ENCODE results near the gene SHC2.

Gene SHC2

DNA sequence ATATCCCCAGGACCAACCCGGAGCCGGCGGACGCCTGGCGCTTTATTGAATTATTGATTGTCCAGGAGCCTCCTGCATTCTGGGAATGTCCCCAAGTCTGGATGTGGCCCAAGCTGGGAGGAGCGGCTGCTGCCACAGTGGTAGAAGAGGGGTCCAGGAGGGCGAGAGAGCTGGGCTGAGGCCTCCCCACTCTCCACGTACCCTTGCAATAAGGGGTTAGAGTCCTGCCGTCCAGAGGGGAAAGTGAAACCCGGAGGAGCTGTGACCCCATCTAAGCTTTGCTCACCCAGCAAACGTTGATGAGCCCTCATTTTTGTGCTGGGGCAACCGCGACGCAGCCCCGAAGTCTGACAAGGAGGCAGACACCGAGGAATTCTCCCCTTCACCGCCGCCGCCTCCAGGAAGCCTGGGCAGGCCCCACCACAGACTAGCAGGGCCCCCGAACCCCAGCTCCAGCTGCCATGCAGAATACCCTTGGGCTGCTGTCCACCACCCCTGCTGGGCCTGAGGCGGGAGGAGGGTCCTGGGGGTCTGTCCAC is 50.5 kb downstream of the SHC2 start:
- H3K27ac ChIP-seq (ENCODE audit: low read depth, low read length, poor library complexity, severe bottlenecking), result no peak overlapping the region
- no peaks in the 10 kb centered on the region for H3K36me3 ChIP-seq (ENCODE audit: insufficient read depth, low read length)
- no peaks in the 10 kb centered on the region for H3F3A ChIP-seq (ENCODE audit: insufficient read depth, low read length)
- no peaks in the 10 kb centered on the region for H3K79me2 ChIP-seq (ENCODE audit: insufficient read depth, low read length)
- no peak overlapping the region for H3K9ac ChIP-seq (ENCODE audit: low read length)
- no peak overlapping the region for H3K4me3 ChIP-seq (ENCODE audit: low read depth, low read length, poor library complexity, severe bottlenecking)
- H2AFZ ChIP-seq (ENCODE audit: low read length), result no peak overlapping the region
- H4K20me1 ChIP-seq (ENCODE audit: insufficient read depth, low read length), result no peaks in the 10 kb centered on the region
- TF ChIP-seq, protein P1, sequence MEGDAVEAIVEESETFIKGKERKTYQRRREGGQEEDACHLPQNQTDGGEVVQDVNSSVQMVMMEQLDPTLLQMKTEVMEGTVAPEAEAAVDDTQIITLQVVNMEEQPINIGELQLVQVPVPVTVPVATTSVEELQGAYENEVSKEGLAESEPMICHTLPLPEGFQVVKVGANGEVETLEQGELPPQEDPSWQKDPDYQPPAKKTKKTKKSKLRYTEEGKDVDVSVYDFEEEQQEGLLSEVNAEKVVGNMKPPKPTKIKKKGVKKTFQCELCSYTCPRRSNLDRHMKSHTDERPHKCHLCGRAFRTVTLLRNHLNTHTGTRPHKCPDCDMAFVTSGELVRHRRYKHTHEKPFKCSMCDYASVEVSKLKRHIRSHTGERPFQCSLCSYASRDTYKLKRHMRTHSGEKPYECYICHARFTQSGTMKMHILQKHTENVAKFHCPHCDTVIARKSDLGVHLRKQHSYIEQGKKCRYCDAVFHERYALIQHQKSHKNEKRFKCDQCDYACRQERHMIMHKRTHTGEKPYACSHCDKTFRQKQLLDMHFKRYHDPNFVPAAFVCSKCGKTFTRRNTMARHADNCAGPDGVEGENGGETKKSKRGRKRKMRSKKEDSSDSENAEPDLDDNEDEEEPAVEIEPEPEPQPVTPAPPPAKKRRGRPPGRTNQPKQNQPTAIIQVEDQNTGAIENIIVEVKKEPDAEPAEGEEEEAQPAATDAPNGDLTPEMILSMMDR (IDR thresholded peaks at IDR 0.05; ENCODE audit: low read length), result no peak
- no peak for TF ChIP-seq EZH2 (IDR thresholded peaks at IDR 0.05; ENCODE audit: borderline replicate concordance, low read length)
- no peaks in the 10 kb centered on the region for H3K27me3 ChIP-seq (ENCODE audit: insufficient read depth, low read length)
- peaks cover 11% of the 10 kb centered on the region for H3K4me1 ChIP-seq (ENCODE audit: insufficient read depth, low read length, severe bottlenecking)
- no peaks in the 10 kb centered on the region for H3K9me3 ChIP-seq (ENCODE audit: low read length)
- H3K9me2 ChIP-seq (ENCODE audit: low read depth, low read length), result no peaks in the 10 kb centered on the region
- no peak overlapping the region for H3K4me2 ChIP-seq (ENCODE audit: low read length)

DNA sequence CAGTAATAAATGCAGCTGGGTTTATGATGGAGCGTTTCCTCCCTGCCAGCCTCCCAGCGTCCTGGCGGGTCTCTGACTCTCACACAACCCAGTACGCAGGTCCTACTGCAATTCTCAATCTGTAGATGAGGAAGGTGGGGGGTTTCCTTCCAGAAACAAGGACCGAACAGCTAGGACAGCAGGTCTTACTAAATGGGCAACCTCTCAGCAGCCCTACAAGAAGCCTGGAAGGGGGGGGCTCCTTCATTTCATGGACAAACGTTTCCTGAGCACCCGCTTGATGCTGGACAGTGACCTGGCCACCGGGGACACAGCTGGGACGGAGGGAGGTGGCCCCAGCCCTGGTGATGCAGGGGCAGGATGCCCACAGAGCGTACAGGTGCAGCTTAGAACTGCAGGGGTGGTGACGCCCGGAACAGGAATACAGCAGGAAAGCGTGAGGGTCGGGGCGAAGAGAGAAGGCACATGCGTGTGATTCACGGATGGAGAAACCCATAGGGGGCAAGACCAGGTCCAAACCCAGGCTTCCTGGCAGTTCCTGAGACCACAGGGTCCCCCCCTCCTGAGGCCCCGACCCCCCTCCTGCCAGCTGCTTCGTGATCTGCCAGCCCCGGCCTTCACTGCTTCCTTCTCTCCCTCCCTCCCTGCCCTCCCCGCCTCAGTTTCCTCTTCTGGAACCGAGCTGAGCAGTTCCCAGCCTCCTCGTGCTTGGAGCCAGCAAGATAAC is 51.2 kb downstream of the SHC2 start:
- Histone ChIP-seq H3K9ac (ENCODE audit: low read length) (no peak overlapping the region), H3K9me2 (ENCODE audit: low read depth, low read length) (no peaks in the 10 kb centered on the region), H3K27me3 (ENCODE audit: insufficient read depth, low read length) (no peaks in the 10 kb centered on the region), H3K79me2 (ENCODE audit: insufficient read depth, low read length) (no peaks in the 10 kb centered on the region), H2AFZ (ENCODE audit: low read length) (no peak overlapping the region), H3K4me1 (ENCODE audit: insufficient read depth, low read length, severe bottlenecking) (peaks cover 11% of the 10 kb centered on the region), H3K27ac (ENCODE audit: low read depth, low read length, poor library complexity, severe bottlenecking) (no peak overlapping the region), H3K9me3 (ENCODE audit: low read length) (no peaks in the 10 kb centered on the region), H3K36me3 (ENCODE audit: insufficient read depth, low read length) (no peaks in the 10 kb centered on the region), H3K4me3 (ENCODE audit: low read depth, low read length, poor library complexity, severe bottlenecking) (peak overlapping the region; percentile 39), H3K4me2 (ENCODE audit: low read length) (peak overlapping the region; percentile 62), H3F3A (ENCODE audit: insufficient read depth, low read length) (no peaks in the 10 kb centered on the region), H4K20me1 (ENCODE audit: insufficient read depth, low read length) (no peaks in the 10 kb centered on the region)
- no peak for TF ChIP-seq EZH2 (IDR thresholded peaks at IDR 0.05; ENCODE audit: borderline replicate concordance, low read length)
- TF ChIP-seq, protein P1 (IDR thresholded peaks at IDR 0.05; ENCODE audit: low read length), result no peak

- no peaks in the 10 kb centered on the region for H3K79me2 ChIP-seq (ENCODE audit: insufficient read depth, low read length)
- no peaks in the 10 kb centered on the region for H4K20me1 ChIP-seq (ENCODE audit: insufficient read depth, low read length)
- no peaks in the 10 kb centered on the region for H3F3A ChIP-seq (ENCODE audit: insufficient read depth, low read length)
- H3K4me3 ChIP-seq (ENCODE audit: low read depth, low read length, poor library complexity, severe bottlenecking), result peak within 1 kb of the TSS; percentile 54
- no peak for TF ChIP-seq EZH2 (IDR thresholded peaks at IDR 0.05; ENCODE audit: borderline replicate concordance, low read length)
- TF ChIP-seq, protein P1 (IDR thresholded peaks at IDR 0.05; ENCODE audit: low read length), result no peak
- H3K9me2 ChIP-seq (ENCODE audit: low read depth, low read length), result no peaks in the 10 kb centered on the region
- no peaks in the 10 kb centered on the region for H3K27me3 ChIP-seq (ENCODE audit: insufficient read depth, low read length)
- no peak within 1 kb of the TSS for H3K27ac ChIP-seq (ENCODE audit: low read depth, low read length, poor library complexity, severe bottlenecking)
- H3K4me2 ChIP-seq (ENCODE audit: low read length), result peak within 1 kb of the TSS; percentile 62
- H3K9me3 ChIP-seq (ENCODE audit: low read length), result no peaks in the 10 kb centered on the region
- H3K4me1 ChIP-seq (ENCODE audit: insufficient read depth, low read length, severe bottlenecking), result peaks cover 11% of the 10 kb centered on the region
- H2AFZ ChIP-seq (ENCODE audit: low read length), result no peak within 1 kb of the TSS
- no peak within 1 kb of the TSS for H3K9ac ChIP-seq (ENCODE audit: low read length)
- H3K36me3 ChIP-seq (ENCODE audit: insufficient read depth, low read length), result no peaks in the 10 kb centered on the region
Measured at GRCh38 chr19:408902-409515, 51.8 kb downstream of the SHC2 start, which contains the start of gene C2CD4C. C2CD4C (minus strand) TSS chr19:409147; CDS start chr19:408361, 786 bp downstream.
